Right lobe of liver (tissue), 6 donors: ENCODE results near the gene FAM241B. TPM values are rescaled to one million over a fixed set of nuclear protein-coding genes. Genes with fewer than 3 reads are reported as not detected.

Experiments used
- ATAC-seq, 4 donors: fragments of 200-7000 bp; cut with Tn5 transposase; one replicate each; pipeline ENCODE4 v1.9.1; 2020; ENCODE audit warnings: mild to moderate bottlenecking in 4 of 4, moderate library complexity in 4 of 4
- DNase-seq, 3 donors: peaks; one replicate each; pipeline ENCODE4 v3.0.0-alpha.2; 2020
- H3K27ac ChIP-seq, 3 donors: fragments of 200-600 bp; one replicate each; pipeline ENCODE4 v1.8.0; 2022
- H3K27me3 ChIP-seq, 2 donors: fragments of 200-600 bp; one replicate each; pipeline ENCODE4 v1.8.0; 2022
- H3K36me3 ChIP-seq, 4 donors: fragments of 200-600 bp; sonication (generic) in 1 of 4; one replicate each; pipeline versions ENCODE4 v1.5.1 to v1.8.0; 2017 to 2022; ENCODE audit warnings: control low read depth in 1 of 4
- H3K4me1 ChIP-seq, 4 donors: fragments of 200-600 bp; sonication (generic) in 1 of 4; one replicate each; pipeline versions ENCODE4 v1.5.1 to v1.8.0; 2017 to 2022; ENCODE audit warnings: control low read depth in 1 of 4
- H3K4me3 ChIP-seq, 3 donors: fragments of 200-600 bp; one replicate each; pipeline ENCODE4 v1.8.0; 2022
- H3K9me3 ChIP-seq, 4 donors: fragments of 200-600 bp; sonication (generic) in 1 of 4; one replicate each; pipeline versions ENCODE4 v1.5.1 to v1.8.0; 2017 to 2022; ENCODE audit warnings: control low read depth in 1 of 4
- POLR2A ChIP-seq: fragments of 450-650 bp; IDR thresholded peaks from one replicate; pipeline ENCODE4 v1.6.1; 2017; ENCODE audit warnings: antibody characterized with exemption, mild to moderate bottlenecking
- WGBS: methylation state at CpG from one replicate; pipeline ENCODE4 v1.1.6; 2018; ENCODE audit warnings: low coverage, low lambda C conversion rate; ENCODE audit not compliant: insufficient coverage; ENCODE audit errors: missing lambda C conversion rate; 5-methylcytosine and 5-hydroxymethylcytosine counted together
- intact Hi-C, 2 donors: fragments of 100-400 bp; cut with DNase I; formaldehyde crosslinking; loops; one replicate each; pipeline versions ENCODE4 v1.11.2 to v1.14.1; 2022
- total RNA-seq, 6 experiments: library from RNA; depleted of rRNA in 2 of 6; stranded (reverse); fragments of >200 nt in 2 of 6; fragmentation: NEBNext Ultra II Directional in 3 of 6; extraction: Animal tissue kit (Norgen Biotek cat#: 25700) in 3 of 6; gene quantifications; one replicate each; pipeline versions ENCODE4 v1.1.0 to v1.2.4, GENCODE V29; 2016 to 2023
- TF ChIP-seq, protein P1 (sequence below), 4 donors: fragments of 200-600 bp in 3 of 4; fragments of 450-650 bp in 1 of 4; IDR thresholded peaks; one replicate each; pipeline versions ENCODE4 v1.5.1 to v1.8.0; 2016 to 2022; ENCODE audit warnings: antibody characterized with exemption in 4 of 4, mild to moderate bottlenecking in 2 of 4
- donor health status: DM: no; HTN: yes; CAD: no.
- donor health status: DM: no; HTN: no; CAD: no.
- donor health status: DM: no; HTN: no; CAD: no.
- donor health status: DM: no; HTN: yes; CAD: no.
- donor health status: DM: no; HTN: yes; CAD: no.

The FAM241B gene
- total RNA-seq, 6 experiments from 2014 or later = 0.74 to 3.9 (median 1.5) TPM

DNA sequence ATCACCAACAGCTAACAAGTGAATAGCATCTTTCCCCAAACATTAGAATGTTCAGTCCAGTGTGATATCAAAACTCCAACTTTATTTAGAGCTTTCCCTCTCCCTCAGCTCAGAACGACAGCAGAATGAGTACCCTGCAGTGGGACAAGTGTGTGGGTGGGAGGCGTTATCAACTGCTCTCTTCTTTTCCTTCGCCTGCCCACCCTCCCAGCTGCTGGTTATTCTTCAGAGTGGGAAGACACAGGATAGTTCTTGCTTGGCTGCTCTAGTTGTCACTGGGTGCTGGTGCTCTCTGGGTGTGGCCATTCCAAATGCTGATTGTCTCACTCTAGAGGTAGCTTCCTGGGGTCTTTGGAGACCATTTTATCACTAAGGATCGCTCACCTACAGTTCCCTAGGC, 13.7 kb upstream of the FAM241B start:
- TF ChIP-seq, protein P1, sequence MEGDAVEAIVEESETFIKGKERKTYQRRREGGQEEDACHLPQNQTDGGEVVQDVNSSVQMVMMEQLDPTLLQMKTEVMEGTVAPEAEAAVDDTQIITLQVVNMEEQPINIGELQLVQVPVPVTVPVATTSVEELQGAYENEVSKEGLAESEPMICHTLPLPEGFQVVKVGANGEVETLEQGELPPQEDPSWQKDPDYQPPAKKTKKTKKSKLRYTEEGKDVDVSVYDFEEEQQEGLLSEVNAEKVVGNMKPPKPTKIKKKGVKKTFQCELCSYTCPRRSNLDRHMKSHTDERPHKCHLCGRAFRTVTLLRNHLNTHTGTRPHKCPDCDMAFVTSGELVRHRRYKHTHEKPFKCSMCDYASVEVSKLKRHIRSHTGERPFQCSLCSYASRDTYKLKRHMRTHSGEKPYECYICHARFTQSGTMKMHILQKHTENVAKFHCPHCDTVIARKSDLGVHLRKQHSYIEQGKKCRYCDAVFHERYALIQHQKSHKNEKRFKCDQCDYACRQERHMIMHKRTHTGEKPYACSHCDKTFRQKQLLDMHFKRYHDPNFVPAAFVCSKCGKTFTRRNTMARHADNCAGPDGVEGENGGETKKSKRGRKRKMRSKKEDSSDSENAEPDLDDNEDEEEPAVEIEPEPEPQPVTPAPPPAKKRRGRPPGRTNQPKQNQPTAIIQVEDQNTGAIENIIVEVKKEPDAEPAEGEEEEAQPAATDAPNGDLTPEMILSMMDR (IDR thresholded peaks at IDR 0.05) = no peak
- TF ChIP-seq POLR2A = no peak
- 33% methylated on average over 4 of the region's 4 CpGs for WGBS

DNA sequence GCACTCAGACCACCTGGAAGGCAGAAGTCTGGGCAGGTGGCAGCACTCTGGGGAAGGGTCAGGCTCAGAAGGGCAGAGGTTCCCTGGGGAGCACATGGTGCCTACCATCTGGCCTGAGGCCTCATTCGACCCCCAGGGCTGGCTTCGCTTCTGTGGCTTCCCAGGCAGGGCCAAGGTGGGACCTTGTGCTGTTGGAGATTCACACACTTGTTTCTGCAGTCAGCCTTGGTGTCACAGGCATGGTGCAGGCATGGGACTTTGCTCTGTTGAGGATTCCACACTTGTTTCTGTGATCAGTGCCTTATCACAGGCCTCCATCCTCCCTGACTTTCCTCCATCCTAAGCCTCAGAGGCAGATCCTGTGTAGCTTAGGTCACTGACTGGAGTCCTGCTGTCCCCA, 11.3 kb upstream of the FAM241B start:
- H3K4me1 ChIP-seq = no peaks in the 10 kb centered on the region
- no peaks in the 10 kb centered on the region for H3K9me3 ChIP-seq
- DNase-seq = no peak
- no peak overlapping the region for H3K4me3 ChIP-seq
- no peaks in the 10 kb centered on the region for H3K36me3 ChIP-seq
- ATAC-seq = no peak
- no peak for TF ChIP-seq POLR2A
- TF ChIP-seq, protein P1 (IDR thresholded peaks at IDR 0.05) = no peak
- H3K27me3 ChIP-seq = no peaks in the 10 kb centered on the region
- intact Hi-C loops = no loop called here
- whole genome bisulfite sequencing = no CpG with 5 or more reads among the region's 2 CpGs
- H3K27ac ChIP-seq = no peak overlapping the region

More for the DNA sequence above, 13.7 kb upstream of the FAM241B start:
- ATAC-seq (no peak), DNase-seq (no peak)
- intact Hi-C loops = no loop called here
- Histone ChIP-seq H3K9me3 (no peaks in the 10 kb centered on the region), H3K36me3 (no peaks in the 10 kb centered on the region), H3K27ac (no peak overlapping the region), H3K27me3 (no peaks in the 10 kb centered on the region), H3K4me3 (no peak overlapping the region), H3K4me1 (no peaks in the 10 kb centered on the region)

DNA sequence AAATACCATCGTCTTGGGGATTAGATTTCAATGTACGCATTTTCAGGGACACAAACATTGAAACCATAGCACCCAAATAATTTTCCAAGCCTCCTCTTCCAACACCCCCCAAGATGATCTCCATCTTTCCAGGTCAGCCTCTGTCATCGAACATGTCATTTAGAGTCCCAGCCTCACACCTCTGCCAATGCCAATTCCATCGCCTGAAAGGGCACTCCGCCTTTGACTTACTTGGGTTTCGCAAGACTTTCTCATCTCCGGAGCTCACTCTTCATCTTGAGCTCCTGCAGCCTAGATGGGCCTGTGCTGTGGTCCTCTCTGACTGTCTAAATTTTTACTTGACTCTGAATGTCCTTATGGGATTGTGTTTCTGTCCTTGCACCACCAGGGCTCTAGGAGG, 10.4 kb upstream of the FAM241B start:
- H3K4me1 ChIP-seq = no peaks in the 10 kb centered on the region
- H3K36me3 ChIP-seq = no peaks in the 10 kb centered on the region
- TF ChIP-seq POLR2A = no peak
- TF ChIP-seq, protein P1 (IDR thresholded peaks at IDR 0.05) = no peak
- no peak for ATAC-seq
- intact Hi-C loops = no loop called here
- H3K27me3 ChIP-seq = no peaks in the 10 kb centered on the region
- no peak for DNase-seq
- WGBS = 73% methylated on average over 7 of the region's 7 CpGs
- no peaks in the 10 kb centered on the region for H3K9me3 ChIP-seq
- H3K27ac ChIP-seq = no peak overlapping the region
- no peak overlapping the region for H3K4me3 ChIP-seq

DNA sequence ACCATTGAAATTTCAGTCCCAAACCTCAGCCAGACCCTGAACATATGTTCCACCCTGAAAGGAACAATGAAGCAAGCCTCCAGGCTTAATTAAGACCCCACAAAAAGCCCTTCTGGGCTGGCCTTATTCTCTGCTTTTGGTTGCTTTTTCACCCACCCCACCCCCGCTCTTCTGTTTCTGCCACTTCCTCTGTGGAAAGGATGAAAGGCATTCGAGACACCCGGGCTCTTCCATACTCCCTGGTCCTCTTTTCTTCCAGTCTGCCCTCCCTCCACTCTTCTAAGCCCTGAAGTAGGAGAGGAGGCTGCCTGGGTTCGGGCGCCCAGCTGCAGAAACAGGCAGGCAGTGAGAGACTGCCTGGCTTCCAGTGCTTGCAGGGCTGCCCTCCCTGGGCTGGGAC, 9.4 kb upstream of the FAM241B start:
- H3K4me1 ChIP-seq = no peaks in the 10 kb centered on the region
- H3K4me3 ChIP-seq = no peak overlapping the region
- TF ChIP-seq, protein P1 (IDR thresholded peaks at IDR 0.05) = no peak
- TF ChIP-seq POLR2A = no peak
- ATAC-seq (no peak), DNase-seq (no peak)
- no peak overlapping the region for H3K27ac ChIP-seq
- 42% methylated on average over 5 of the region's 5 CpGs for WGBS
- H3K36me3 ChIP-seq = no peaks in the 10 kb centered on the region
- intact Hi-C loops = no loop called here
- H3K9me3 ChIP-seq = no peaks in the 10 kb centered on the region
- no peaks in the 10 kb centered on the region for H3K27me3 ChIP-seq

DNA sequence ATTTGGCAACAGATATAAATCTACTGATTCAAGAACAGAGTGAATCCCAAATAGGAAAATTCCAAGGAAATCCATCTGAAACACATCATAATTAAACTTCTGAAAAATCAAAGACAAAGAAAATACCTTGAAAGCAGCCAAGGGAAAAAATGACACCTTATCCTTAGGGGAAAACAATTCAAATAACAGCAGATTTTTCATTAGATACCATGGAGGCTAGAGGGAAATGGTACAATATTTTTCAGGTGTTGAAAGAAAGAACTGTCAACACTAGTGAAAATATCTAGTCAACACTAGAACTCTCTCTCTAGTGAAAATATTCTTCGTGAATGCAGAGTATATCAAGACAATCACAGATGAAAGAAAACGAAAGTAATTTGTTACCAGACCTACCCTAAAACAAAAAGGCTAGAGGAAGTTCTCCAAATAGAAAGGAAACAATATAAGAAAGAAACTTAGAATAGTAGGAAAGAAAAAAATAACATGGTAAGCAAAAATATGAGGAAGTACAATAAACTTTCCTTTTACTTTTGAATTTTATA, 5.7 kb upstream of the FAM241B start:
- 26% methylated on average over 2 of the region's 2 CpGs for WGBS
- Histone ChIP-seq H3K27me3 (no peaks in the 10 kb centered on the region), H3K27ac (no peak overlapping the region), H3K9me3 (no peaks in the 10 kb centered on the region), H3K4me1 (no peaks in the 10 kb centered on the region), H3K36me3 (no peaks in the 10 kb centered on the region), H3K4me3 (no peak overlapping the region)
- ATAC-seq = no peak
- DNase-seq = no peak
- no peak for TF ChIP-seq POLR2A
- TF ChIP-seq, protein P1 (IDR thresholded peaks at IDR 0.05) = no peak
- intact Hi-C loops = no loop called here
